ENCODE data around the gene C17orf107.

Gene C17orf107

DNA sequence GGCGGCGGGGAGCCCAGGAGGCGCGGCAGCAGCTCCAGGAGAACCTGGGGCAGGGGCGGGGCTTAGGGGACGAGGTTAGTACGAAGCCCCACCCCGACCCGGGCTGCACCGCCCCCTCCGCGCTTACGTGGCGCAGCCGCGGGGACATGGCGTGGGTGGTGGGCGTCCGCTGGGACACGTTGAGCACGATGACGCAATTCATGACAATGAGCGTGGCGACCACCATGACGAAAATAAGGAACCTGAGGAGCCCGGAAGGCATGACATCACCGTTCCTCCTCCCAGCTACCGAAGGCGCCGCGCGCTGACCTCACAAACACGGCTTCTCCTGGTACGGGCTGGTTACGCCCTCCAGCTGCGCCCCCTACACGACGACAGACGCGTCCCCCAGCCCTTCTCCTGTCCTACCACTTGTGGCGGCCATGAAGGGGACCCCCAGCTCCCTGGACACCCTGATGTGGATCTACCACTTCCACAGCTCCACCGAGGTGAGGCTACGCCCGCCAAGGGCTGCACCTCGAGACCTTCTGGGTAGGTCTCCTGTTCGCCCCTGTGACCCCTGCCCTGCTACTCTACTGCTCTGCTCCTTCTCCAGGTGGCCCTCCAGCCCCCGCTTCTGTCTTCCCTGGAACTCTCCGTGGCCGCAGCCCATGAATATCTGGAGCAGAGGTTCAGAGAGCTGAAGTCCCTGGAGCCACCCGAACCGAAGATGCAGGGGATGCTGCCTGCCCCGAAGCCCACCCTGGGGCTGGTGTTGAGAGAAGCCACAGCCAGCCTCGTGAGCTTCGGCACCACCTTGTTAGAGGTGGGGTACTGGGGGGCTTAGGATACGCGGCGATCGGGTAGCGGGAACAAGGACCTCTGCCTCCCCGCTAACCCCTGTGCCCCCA is at the start of gene C17orf107:
C17orf107 (plus strand) TSS at position 196 of the 890 bp plus-strand sequence; CDS start at position 423, 227 bp downstream.
- Histone ChIP-seq H3K4me1 (ENCODE audit: control insufficient read depth in 1 of 2, insufficient read depth in 1 of 2, low read depth in 1 of 2, low read length in 1 of 2) (peaks cover 37 to 49% of the 10 kb centered on the region in 2 experiments), H3K27ac (peak within 1 kb of the TSS; percentile 95)

DNA sequence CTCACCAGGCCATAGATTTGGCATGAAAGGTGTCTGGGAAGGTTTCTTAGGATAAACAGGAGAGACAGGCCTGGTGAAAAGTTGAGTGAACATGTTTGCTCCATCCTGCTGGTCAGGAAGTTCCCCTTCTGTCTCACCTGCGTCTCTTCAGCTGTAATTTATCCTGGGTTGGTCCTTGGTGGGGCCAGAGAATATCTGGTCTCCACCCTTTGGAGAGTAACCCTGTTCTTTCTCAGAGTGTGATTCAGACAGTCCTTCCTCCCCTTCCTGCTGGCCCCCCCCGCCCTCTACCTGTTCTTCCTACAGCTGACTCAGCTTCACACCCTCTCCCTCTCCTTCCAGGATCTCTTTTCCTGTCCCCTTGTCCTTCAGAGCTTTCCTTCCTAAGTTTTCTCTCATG is 49.1 kb upstream of the C17orf107 start:
- TF ChIP-seq, protein P1, sequence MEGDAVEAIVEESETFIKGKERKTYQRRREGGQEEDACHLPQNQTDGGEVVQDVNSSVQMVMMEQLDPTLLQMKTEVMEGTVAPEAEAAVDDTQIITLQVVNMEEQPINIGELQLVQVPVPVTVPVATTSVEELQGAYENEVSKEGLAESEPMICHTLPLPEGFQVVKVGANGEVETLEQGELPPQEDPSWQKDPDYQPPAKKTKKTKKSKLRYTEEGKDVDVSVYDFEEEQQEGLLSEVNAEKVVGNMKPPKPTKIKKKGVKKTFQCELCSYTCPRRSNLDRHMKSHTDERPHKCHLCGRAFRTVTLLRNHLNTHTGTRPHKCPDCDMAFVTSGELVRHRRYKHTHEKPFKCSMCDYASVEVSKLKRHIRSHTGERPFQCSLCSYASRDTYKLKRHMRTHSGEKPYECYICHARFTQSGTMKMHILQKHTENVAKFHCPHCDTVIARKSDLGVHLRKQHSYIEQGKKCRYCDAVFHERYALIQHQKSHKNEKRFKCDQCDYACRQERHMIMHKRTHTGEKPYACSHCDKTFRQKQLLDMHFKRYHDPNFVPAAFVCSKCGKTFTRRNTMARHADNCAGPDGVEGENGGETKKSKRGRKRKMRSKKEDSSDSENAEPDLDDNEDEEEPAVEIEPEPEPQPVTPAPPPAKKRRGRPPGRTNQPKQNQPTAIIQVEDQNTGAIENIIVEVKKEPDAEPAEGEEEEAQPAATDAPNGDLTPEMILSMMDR (IDR thresholded peaks at IDR 0.05), result no peak
- Histone ChIP-seq H3K4me1 (ENCODE audit: control insufficient read depth in 1 of 2, insufficient read depth in 1 of 2, low read depth in 1 of 2, low read length in 1 of 2) (peaks cover 5 to 16% of the 10 kb centered on the region in 2 experiments), H3K27me3 (no peaks in the 10 kb centered on the region), H3K4me3 (ENCODE audit: low read depth in 1 of 2, low read length in 1 of 2) (no peak overlapping the region), H3K27ac (no peak overlapping the region), H3K9me3 (no peaks in the 10 kb centered on the region), H3K36me3 (peaks cover 7% of the 10 kb centered on the region)

More for the DNA sequence above, at the start of gene C17orf107:
- Histone ChIP-seq H3K4me3 (ENCODE audit: low read depth in 1 of 2, low read length in 1 of 2) (peak within 1 kb of the TSS; percentile 63 to 86), H3K9me3 (no peaks in the 10 kb centered on the region), H3K27me3 (peaks cover 57% of the 10 kb centered on the region), H3K36me3 (peaks cover 32% of the 10 kb centered on the region)
- TF ChIP-seq, protein P1 (IDR thresholded peaks at IDR 0.05), result peak; percentile 29

DNA sequence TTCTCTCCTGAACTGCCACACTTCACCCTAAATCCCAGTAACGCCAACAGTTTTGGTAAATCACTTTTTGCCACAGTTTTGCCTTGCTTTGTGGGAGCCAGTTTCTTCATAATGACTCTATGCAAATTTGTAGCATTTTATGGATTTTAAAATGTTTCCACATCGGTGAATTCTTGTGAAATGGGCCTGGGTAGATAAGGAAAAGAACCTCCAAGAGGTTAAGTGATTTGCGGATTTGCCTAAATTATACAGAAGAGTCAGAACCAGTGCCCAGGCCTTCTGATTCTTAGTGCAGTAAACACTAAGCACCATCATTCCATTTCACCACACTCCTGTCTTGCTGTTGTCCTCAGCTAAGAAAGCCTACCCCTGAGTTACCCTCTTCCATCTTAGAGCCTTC is 48.3 kb upstream of the C17orf107 start:
- peaks cover 7% of the 10 kb centered on the region for H3K36me3 ChIP-seq
- no peaks in the 10 kb centered on the region for H3K27me3 ChIP-seq
- TF ChIP-seq, protein P1 (IDR thresholded peaks at IDR 0.05), result no peak
- H3K9me3 ChIP-seq, result no peaks in the 10 kb centered on the region
- peaks cover 0 to 9% of the 10 kb centered on the region in 2 experiments for H3K4me1 ChIP-seq (ENCODE audit: control insufficient read depth in 1 of 2, insufficient read depth in 1 of 2, low read depth in 1 of 2, low read length in 1 of 2)
- H3K4me3 ChIP-seq (ENCODE audit: low read depth in 1 of 2, low read length in 1 of 2), result no peak overlapping the region
- no peak overlapping the region for H3K27ac ChIP-seq

DNA sequence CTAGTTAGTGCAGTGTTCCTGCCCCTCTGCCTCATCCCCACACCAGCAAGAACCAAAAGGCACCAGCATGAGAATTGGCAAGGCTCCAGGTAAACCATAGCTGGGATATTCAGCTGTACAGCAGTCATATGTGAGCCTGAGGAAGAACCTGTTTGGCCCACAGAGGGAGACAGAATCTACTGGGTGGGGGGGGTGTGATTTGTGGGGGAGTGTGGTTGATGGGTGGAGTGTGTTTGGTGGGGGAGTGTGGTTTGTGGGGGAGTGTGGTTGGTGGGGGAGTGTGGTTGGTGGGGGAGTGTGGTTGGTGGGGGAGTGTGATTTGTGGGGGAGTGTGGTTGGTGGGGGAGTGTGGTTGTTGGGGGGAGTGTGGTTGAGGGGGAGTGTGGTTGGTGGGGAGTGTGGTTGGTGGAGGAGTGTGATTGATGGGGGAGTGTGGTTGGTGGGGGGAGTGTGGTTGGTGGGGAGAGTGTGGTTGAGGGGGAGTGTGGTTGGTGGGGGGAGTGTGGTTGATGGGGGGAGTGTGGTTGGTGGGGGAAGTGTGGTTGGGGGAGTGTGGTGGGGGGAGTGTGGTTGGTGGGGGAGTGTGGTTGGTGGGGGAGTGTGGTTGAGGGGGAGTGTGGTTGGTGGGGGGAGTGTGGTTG is 46.6 kb upstream of the C17orf107 start:
- H3K27ac ChIP-seq, result no peak overlapping the region
- TF ChIP-seq, protein P1 (IDR thresholded peaks at IDR 0.05), result no peak
- peaks cover 2 to 6% of the 10 kb centered on the region in 2 experiments for H3K4me1 ChIP-seq (ENCODE audit: control insufficient read depth in 1 of 2, insufficient read depth in 1 of 2, low read depth in 1 of 2, low read length in 1 of 2)

DNA sequence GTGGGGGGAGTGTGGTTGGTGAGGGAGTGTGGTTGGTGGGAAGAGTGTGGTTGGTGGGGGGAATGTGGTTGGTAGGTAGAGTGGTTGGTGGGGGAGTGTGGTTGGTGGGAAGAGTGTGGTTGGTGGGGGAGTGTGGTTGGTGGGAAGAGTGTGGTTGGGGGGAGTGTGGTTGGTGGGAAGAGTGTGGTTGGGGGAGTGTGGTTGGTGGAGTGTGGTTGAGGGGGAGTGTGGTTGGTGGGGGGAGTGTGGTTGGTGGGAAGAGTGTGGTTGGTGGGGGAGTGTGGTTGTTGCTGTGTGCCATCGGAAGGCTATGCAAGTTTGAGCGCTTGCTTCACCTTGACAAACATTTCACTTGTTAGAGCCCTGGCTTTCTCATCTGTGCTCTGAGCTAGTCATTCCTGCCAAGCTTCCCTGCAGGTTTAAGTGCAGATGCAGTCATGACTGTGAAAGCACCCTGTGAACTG is 46.1 kb upstream of the C17orf107 start:
- TF ChIP-seq, protein P1 (IDR thresholded peaks at IDR 0.05), result no peak
- Histone ChIP-seq H3K4me1 (ENCODE audit: control insufficient read depth in 1 of 2, insufficient read depth in 1 of 2, low read depth in 1 of 2, low read length in 1 of 2) (peaks cover 7 to 9% of the 10 kb centered on the region in 2 experiments), H3K9me3 (no peaks in the 10 kb centered on the region), H3K4me3 (ENCODE audit: low read depth in 1 of 2, low read length in 1 of 2) (no peak overlapping the region), H3K36me3 (peaks cover 13% of the 10 kb centered on the region), H3K27ac (no peak overlapping the region), H3K27me3 (no peaks in the 10 kb centered on the region)

More for the DNA sequence above, 46.6 kb upstream of the C17orf107 start:
- Histone ChIP-seq H3K36me3 (peaks cover 13% of the 10 kb centered on the region), H3K4me3 (ENCODE audit: low read depth in 1 of 2, low read length in 1 of 2) (no peak overlapping the region), H3K27me3 (no peaks in the 10 kb centered on the region), H3K9me3 (no peaks in the 10 kb centered on the region)
